T-helper 9 cell (primary cell): Measurements from ENCODE around the gene CHRNA9.
"Not testable (repeated sequence)": the region's sequence is repeated elsewhere in the genome, so short reads cannot be mapped to it uniquely, and the experiment has no call there.

Source experiments
- DNase-seq: peaks from one replicate; pipeline ENCODE4 v3.0.0-alpha.2; 2020

CHRNA9 gene

GRCh38 chr4:40392241-40392640 is 57.1 kb downstream of the CHRNA9 start:
- DNase-seq, result not testable (repeated sequence)

- DNase-seq, result no peak
These were observed 59.1 kb downstream of the CHRNA9 start for GRCh38 chr4:40394236-40394635.

GRCh38 chr4:40395166-40395900 is 60.2 kb downstream of the CHRNA9 start:
- no peak for DNase-seq

DNA sequence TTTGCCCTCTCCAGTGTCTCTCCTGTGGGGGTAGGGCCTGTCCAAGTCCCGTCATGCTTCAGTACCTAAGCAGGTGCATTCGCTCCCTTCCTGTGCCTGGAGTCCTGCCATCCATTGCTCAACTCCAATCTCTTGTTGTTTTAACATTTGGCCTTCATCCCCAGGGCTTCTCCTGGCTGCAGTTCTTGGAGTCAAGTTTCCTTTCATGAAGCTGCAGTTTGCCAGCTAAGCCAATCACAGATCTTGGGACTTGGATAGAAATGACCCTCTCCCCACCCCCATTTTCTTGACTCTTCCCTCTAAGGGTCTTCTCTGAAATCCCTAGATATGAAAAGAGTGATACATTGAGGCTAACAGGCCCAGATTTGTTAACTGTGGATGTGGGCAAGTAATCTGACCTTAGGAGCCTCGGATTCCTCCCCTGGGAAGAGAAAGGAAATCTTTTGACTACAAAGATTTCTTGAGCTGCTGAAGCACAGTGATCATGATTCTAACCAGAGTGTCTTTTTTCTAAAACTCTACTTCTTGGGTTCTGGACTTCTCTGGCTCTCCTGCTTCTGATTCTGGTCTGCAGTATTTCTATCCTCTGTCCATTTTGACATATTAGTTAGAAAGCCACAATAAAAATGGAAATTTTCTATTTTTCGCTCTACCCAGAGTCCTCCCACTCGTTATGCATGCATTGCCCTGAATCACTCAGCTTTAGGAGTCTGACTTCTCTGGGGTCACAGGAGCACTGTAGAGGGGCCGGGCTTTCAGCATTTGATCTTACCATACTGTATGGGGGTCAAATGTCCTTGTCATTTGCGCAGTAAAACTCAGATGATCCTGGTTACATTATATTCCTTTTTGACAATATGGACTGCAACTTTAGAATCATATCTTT is 61.0 kb downstream of the CHRNA9 start:
- DNase-seq, result no peak

DNA sequence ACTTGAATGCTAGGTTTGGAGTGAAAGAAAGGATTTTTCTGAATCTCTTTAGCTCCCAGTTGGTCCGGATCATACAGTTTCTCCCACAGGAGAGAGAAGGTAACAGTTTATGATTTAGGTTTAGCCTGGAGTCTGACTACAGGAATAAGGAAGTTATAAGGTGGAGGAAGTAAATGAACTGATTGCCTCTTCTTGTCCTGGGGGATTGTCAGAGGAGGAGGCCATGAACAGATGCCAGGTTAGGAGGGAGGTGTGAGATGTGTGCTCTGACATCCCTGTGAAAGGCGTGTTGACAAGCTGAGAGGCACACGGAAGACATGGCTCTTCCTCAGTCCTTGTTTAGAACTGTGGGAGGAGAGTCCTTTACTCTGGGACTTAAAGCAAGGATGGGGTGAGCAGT is 64.4 kb downstream of the CHRNA9 start:
- no peak for DNase-seq

GRCh38 chr4:40401096-40401495 is 66.0 kb downstream of the CHRNA9 start:
- no peak for DNase-seq

GRCh38 chr4:40401631-40402030 is 66.5 kb downstream of the CHRNA9 start:
- no peak for DNase-seq

GRCh38 chr4:40402556-40402955 is 67.4 kb downstream of the CHRNA9 start:
- no peak for DNase-seq

DNA sequence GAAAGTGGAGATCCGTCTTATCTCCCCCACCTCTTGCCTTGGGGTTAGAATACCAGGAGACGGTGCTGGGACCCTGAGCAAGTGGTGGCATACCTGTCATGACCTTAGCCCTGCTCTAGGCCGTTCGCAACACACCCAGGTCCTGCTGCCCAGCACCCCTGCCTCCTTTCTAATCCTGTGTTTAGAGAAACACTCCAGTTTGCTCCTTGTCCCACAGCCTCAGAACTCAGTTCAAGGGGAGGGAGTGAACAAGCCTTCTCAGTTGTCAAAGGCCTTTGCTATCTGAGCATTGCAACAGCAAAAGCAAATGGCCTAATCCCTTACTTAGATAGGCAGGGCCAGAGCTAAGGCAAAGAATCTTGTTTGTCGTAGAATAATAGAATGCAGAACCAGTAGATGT is 67.9 kb downstream of the CHRNA9 start:
- DNase-seq, result no peak
